GM12892 (cell line): ENCODE measurements around the gene SCG5.

Source experiments
- POLR2A ChIP-seq: IDR thresholded peaks from 2 replicates; pipeline ENCODE4 v1.6.1; 2011; ENCODE audit warnings: low read depth, low read length, control low read depth
- TAF1 ChIP-seq: IDR thresholded peaks from 2 replicates; pipeline ENCODE4 v1.6.1; 2011; ENCODE audit warnings: low read depth, mild to moderate bottlenecking, control low read depth, low read length, borderline replicate concordance

DNA sequence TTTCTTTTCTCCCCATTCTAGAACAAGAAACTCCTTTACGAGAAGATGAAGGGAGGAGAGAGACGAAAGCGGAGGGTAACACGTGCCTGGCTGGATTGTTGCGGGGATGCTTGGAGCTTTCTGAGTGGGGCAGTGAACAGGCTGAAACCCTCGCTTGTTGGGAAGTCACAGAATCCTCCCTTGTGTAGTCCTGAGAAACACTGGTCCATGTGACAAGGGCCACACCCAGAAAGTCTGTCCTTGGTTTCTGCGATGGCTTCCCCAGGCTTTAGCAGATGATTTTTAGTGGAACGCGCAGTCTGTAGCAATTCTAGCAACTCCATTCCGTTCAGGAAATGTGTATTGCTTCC, 50.2 kb downstream of the SCG5 start:
- TF ChIP-seq POLR2A (no peak), TAF1 (no peak)
